Activated naive CD8-positive, alpha-beta T cell (primary cell): ENCODE measurements around the gene YY1.
"Not testable (repeated sequence)": the region's sequence is repeated elsewhere in the genome, so short reads cannot be mapped to it uniquely, and the experiment has no call there.

Experiments
- H3K27ac Mint-ChIP-seq: one replicate; pipeline ENCODE4 v1.8.0; 2021; ENCODE audit warnings: mixed read lengths
- H3K27me3 Mint-ChIP-seq: one replicate; pipeline ENCODE4 v1.8.0; 2021; ENCODE audit warnings: mixed read lengths
- H3K36me3 Mint-ChIP-seq: one replicate; pipeline ENCODE4 v1.8.0; 2021; ENCODE audit warnings: mixed read lengths
- H3K4me1 Mint-ChIP-seq: one replicate; pipeline ENCODE4 v1.8.0; 2021; ENCODE audit warnings: low read depth, mixed read lengths
- H3K4me3 Mint-ChIP-seq: one replicate; pipeline ENCODE4 v1.8.0; 2021; ENCODE audit warnings: mild to moderate bottlenecking, mixed read lengths
- H3K9me3 Mint-ChIP-seq: one replicate; pipeline ENCODE4 v1.8.0; 2021; ENCODE audit warnings: low read depth, mixed read lengths

The YY1 gene

GRCh38 chr14:100207588-100207987 lies 31.4 kb upstream of the YY1 start:
- H3K27ac Mint-ChIP-seq, H3K9me3 Mint-ChIP-seq, H3K36me3 Mint-ChIP-seq, H3K4me3 Mint-ChIP-seq, H3K4me1 Mint-ChIP-seq, H3K27me3 Mint-ChIP-seq: not testable (repeated sequence)

- H3K9me3 Mint-ChIP-seq, H3K4me1 Mint-ChIP-seq, H3K27ac Mint-ChIP-seq, H3K36me3 Mint-ChIP-seq, H3K27me3 Mint-ChIP-seq, H3K4me3 Mint-ChIP-seq: not testable (repeated sequence)
Observed at GRCh38 chr14:100208136-100208535, 30.8 kb upstream of the YY1 start.

- Mint-ChIP-seq H3K27me3 (no peaks in the 10 kb centered on the region), H3K27ac (no peak overlapping the region), H3K36me3 (no peaks in the 10 kb centered on the region), H3K4me1 (peaks cover 28% of the 10 kb centered on the region), H3K4me3 (no peak overlapping the region), H3K9me3 (no peaks in the 10 kb centered on the region)
Observed at GRCh38 chr14:100211366-100211765, 27.6 kb upstream of the YY1 start.

- H3K9me3 Mint-ChIP-seq: no peaks in the 10 kb centered on the region
- no peak overlapping the region for H3K4me3 Mint-ChIP-seq
Observed at GRCh38 chr14:100211893-100212292, 27.1 kb upstream of the YY1 start.

GRCh38 chr14:100212476-100213333 lies 26.2 kb upstream of the YY1 start:
- Mint-ChIP-seq H3K27me3 (no peaks in the 10 kb centered on the region), H3K9me3 (no peaks in the 10 kb centered on the region), H3K36me3 (no peaks in the 10 kb centered on the region), H3K27ac (peak overlapping the region; percentile 96), H3K4me3 (peak overlapping the region; percentile 87), H3K4me1 (peaks cover 28% of the 10 kb centered on the region)

More at GRCh38 chr14:100211893-100212292, 27.1 kb upstream of the YY1 start:
- Mint-ChIP-seq H3K27ac (peak overlapping the region; percentile 78), H3K36me3 (no peaks in the 10 kb centered on the region), H3K27me3 (no peaks in the 10 kb centered on the region), H3K4me1 (peaks cover 28% of the 10 kb centered on the region)

- Mint-ChIP-seq H3K27ac (peak overlapping the region; percentile 96), H3K4me1 (peaks cover 28% of the 10 kb centered on the region), H3K27me3 (no peaks in the 10 kb centered on the region), H3K9me3 (no peaks in the 10 kb centered on the region), H3K4me3 (peak overlapping the region; percentile 87), H3K36me3 (no peaks in the 10 kb centered on the region)
Observed at GRCh38 chr14:100213587-100213955, 25.4 kb upstream of the YY1 start.

GRCh38 chr14:100213956-100214769 lies 24.8 kb upstream of the YY1 start:
- Mint-ChIP-seq H3K27ac (peak overlapping the region; percentile 96), H3K9me3 (no peaks in the 10 kb centered on the region), H3K4me3 (peak overlapping the region; percentile 87), H3K4me1 (peaks cover 30% of the 10 kb centered on the region), H3K27me3 (no peaks in the 10 kb centered on the region), H3K36me3 (no peaks in the 10 kb centered on the region)

GRCh38 chr14:100214770-100215083 lies 24.2 kb upstream of the YY1 start:
- Mint-ChIP-seq H3K4me3 (peak overlapping the region; percentile 72), H3K4me1 (peaks cover 33% of the 10 kb centered on the region), H3K27me3 (no peaks in the 10 kb centered on the region), H3K36me3 (no peaks in the 10 kb centered on the region), H3K27ac (peak overlapping the region; percentile 90), H3K9me3 (no peaks in the 10 kb centered on the region)

GRCh38 chr14:100215330-100215885 lies 23.5 kb upstream of the YY1 start:
- Mint-ChIP-seq H3K27ac (peak overlapping the region; percentile 90), H3K4me3 (peak overlapping the region; percentile 72), H3K4me1 (peaks cover 33% of the 10 kb centered on the region), H3K36me3 (no peaks in the 10 kb centered on the region), H3K9me3 (no peaks in the 10 kb centered on the region), H3K27me3 (no peaks in the 10 kb centered on the region)

GRCh38 chr14:100219126-100219785 lies 19.7 kb upstream of the YY1 start:
- H3K36me3 Mint-ChIP-seq: no peaks in the 10 kb centered on the region
- H3K4me3 Mint-ChIP-seq: no peak overlapping the region
- H3K9me3 Mint-ChIP-seq: no peaks in the 10 kb centered on the region
- H3K27ac Mint-ChIP-seq: peak overlapping the region; percentile 22
- H3K27me3 Mint-ChIP-seq: no peaks in the 10 kb centered on the region
- H3K4me1 Mint-ChIP-seq: peaks cover 19% of the 10 kb centered on the region

GRCh38 chr14:100221533-100222223 lies 17.3 kb upstream of the YY1 start:
- Mint-ChIP-seq H3K9me3 (no peaks in the 10 kb centered on the region), H3K4me1 (peaks cover 11% of the 10 kb centered on the region), H3K36me3 (no peaks in the 10 kb centered on the region), H3K4me3 (no peak overlapping the region), H3K27ac (no peak overlapping the region), H3K27me3 (no peaks in the 10 kb centered on the region)

- H3K4me3 Mint-ChIP-seq: no peak overlapping the region
- H3K36me3 Mint-ChIP-seq: no peaks in the 10 kb centered on the region
- no peak overlapping the region for H3K27ac Mint-ChIP-seq
- H3K4me1 Mint-ChIP-seq: peaks cover 11% of the 10 kb centered on the region
- H3K9me3 Mint-ChIP-seq: no peaks in the 10 kb centered on the region
- H3K27me3 Mint-ChIP-seq: no peaks in the 10 kb centered on the region
Observed at GRCh38 chr14:100222224-100223093, 16.5 kb upstream of the YY1 start.

GRCh38 chr14:100223332-100224201 lies 15.4 kb upstream of the YY1 start:
- peaks cover 12% of the 10 kb centered on the region for H3K4me1 Mint-ChIP-seq
- no peak overlapping the region for H3K27ac Mint-ChIP-seq
- H3K36me3 Mint-ChIP-seq: no peaks in the 10 kb centered on the region
- peak overlapping the region; percentile 82 for H3K4me3 Mint-ChIP-seq
- H3K9me3 Mint-ChIP-seq: no peaks in the 10 kb centered on the region
- H3K27me3 Mint-ChIP-seq: no peaks in the 10 kb centered on the region
